GM12864 (cell line): ENCODE measurements around the gene EXOC2.

Experiments used
- DNase-seq: peaks from one replicate; pipeline ENCODE4 v3.0.0-alpha.2; 2011; ENCODE audit warnings: low read depth
- H3K4me3 ChIP-seq: 2 replicates; pipeline ENCODE4 v1.5.1; 2011; ENCODE audit warnings: mild to moderate bottlenecking, low read depth, low read length, control low read depth
- TF ChIP-seq, protein P1 (sequence below): IDR thresholded peaks from 2 replicates; pipeline ENCODE4 v1.5.1; 2011; ENCODE audit warnings: low read depth, mild to moderate bottlenecking, moderate library complexity, low read length, control low read depth, inconsistent platforms; ENCODE audit errors: missing control alignments

The EXOC2 gene

DNA sequence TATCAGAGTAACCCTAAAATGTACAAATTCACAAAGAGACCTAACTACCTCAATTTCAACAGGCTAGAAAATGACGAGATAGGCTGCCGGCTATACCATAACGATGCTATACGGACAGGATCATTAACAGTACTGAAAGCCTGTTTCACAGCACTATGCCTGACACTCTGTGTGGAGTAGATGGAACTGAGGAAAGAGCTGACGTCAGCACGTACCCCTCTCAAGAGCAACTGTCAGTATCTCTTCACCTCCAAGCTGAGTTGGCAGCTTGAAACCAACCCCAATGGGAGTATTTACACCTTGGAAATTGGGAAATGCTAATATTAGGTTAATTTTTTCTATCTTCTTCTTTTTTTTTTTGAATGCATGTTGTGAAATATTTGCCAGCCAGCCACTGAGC lies 89.7 kb downstream of the EXOC2 start:
- no peak overlapping the region for H3K4me3 ChIP-seq
- TF ChIP-seq, protein P1, sequence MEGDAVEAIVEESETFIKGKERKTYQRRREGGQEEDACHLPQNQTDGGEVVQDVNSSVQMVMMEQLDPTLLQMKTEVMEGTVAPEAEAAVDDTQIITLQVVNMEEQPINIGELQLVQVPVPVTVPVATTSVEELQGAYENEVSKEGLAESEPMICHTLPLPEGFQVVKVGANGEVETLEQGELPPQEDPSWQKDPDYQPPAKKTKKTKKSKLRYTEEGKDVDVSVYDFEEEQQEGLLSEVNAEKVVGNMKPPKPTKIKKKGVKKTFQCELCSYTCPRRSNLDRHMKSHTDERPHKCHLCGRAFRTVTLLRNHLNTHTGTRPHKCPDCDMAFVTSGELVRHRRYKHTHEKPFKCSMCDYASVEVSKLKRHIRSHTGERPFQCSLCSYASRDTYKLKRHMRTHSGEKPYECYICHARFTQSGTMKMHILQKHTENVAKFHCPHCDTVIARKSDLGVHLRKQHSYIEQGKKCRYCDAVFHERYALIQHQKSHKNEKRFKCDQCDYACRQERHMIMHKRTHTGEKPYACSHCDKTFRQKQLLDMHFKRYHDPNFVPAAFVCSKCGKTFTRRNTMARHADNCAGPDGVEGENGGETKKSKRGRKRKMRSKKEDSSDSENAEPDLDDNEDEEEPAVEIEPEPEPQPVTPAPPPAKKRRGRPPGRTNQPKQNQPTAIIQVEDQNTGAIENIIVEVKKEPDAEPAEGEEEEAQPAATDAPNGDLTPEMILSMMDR: no peak
- no peak for DNase-seq

DNA sequence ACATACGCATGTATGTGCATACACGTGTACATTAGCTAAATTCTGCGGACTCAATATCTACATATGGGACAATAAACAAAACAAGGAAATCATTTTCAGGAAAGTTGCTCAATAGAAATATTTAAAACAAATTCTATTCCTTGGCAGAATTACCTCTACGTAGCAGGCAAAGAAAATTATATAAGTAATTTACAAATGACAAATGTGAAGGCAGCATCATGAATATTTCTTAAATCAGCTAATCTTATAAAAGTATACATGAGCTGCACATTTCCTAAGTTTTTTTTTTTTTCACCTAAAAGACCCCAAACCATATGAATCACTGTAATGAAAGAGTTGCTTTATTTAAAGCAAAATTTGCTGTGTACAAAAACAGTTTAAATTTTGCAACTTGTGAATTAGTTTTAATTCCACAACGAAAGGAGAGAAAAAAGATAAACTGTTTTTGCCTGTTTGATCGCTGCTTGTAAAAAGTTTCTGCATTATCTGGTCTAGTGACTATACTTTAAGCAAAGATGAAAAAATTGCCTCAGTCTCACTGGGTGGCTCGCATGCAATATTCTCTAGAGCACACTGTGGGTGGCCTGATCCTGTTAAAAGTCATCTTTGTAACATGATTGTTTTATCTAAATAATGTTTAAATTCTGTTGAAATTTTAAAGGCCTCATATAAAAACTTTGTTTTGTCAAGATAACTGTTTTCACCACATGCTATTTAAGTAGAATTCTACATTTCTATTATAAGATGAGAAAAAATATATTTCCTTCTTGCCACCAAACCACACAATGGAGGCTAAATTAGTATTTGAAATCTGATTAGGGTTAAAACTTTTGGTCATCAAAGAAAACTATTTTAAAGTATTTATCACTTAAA lies 93.1 kb downstream of the EXOC2 start:
- no peak overlapping the region for H3K4me3 ChIP-seq
- TF ChIP-seq, protein P1: no peak
- DNase-seq: no peak

DNA sequence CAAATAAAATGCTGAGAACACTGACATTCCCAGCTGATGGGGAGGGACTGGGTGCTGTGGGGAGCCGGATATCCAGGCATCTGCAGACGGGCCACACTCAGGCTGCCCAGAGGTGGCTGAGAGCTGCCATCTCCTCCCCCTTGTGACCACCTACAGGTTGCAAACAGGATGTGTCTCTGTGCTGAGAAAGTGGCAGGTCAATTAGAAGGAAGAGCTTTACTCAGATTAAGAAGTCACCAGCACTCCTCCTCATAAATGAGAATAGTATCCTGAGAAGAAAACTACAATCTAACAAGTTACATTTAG lies 99.1 kb downstream of the EXOC2 start:
- no peak overlapping the region for H3K4me3 ChIP-seq
- TF ChIP-seq, protein P1: no peak
- no peak for DNase-seq

DNA sequence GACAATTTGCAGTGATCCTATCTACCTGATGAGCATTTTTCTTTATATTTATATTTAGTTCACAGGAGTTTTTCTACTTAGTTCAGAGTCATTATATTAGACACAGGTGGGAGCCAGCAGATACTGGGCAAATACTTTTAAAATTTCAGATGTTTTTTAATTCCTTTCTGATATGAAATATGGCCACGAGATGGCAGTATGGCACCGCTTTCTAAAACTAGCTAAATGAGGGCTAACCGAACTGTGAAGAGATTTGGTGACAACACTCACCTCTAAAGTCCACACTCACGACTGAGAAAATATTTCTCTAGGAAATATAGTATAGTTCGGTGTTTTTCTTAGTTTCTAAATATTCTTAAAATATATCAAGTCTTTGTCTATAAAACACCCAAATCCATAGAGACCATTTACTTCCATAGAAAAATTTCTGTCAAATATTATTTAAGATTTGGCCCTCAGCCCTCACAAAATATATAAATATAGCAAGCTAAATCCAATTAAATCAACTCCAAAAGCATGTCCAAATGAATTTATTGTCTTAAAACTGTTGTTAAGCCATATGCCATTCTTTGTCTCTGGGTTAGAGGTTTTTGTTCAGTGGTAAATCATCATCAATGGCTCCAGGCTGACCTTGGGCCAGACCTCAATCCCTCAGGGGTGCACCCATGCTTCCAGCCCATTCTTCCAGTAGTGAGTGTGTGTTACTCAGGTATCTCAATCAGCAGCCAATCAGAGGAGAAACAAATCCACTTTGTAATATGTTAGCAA lies 99.6 kb downstream of the EXOC2 start:
- no peak overlapping the region for H3K4me3 ChIP-seq
- TF ChIP-seq, protein P1: peak; percentile 43
- DNase-seq: peak; percentile 34

DNA sequence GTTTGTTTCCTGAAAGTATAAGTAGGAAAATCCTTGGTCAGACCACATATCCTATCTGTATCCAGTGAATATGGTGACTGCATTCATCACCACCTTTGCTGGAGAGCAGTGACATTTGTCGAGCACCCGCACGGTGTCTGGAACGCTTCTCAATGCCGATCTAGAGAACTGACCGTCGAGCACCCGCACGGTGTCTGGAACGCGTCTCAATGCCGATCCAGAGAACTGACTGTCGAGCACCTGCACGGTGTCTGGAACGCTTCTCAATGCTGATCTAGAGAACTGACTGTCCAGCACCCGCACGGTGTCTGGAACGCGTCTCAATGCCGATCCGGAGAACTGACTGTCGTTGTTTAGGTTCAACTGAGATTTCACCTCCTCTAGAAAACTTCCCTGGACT lies 103.8 kb downstream of the EXOC2 start:
- no peak for DNase-seq
- no peak overlapping the region for H3K4me3 ChIP-seq
- TF ChIP-seq, protein P1: no peak

DNA sequence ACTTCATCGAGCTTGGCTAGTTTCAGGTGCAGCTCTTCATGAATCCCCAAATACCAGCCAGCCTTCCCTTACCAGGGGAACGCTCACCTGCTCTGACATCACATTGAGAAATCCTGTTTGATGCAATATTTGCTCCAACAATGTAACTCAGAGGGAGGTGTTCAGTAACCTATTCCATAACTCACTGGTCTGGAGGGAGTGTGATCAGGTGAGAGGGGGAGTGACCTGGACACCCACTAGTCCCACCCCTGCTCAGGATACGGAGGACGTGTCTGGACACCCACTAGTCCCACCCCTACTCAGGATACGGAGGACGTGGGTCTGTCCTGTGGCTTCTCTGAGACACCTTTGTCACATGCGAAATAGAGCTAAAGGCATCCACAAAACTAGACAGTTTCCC lies 106.4 kb downstream of the EXOC2 start:
- no peak overlapping the region for H3K4me3 ChIP-seq
- DNase-seq: no peak
- TF ChIP-seq, protein P1: no peak
